ENCODE results near the gene CDH4.

CDH4 gene

GRCh38 chr20:61284752-61285151 is 32.7 kb downstream of the CDH4 start:
- DNase-seq (ENCODE audit: low read depth): no peak

- no peak for DNase-seq (ENCODE audit: low read depth)
These were observed 33.1 kb downstream of the CDH4 start for GRCh38 chr20:61285152-61285645.

- DNase-seq (ENCODE audit: low read depth): no peak
These were observed 33.6 kb downstream of the CDH4 start for GRCh38 chr20:61285691-61286090.

GRCh38 chr20:61287583-61288275 is 35.7 kb downstream of the CDH4 start:
- DNase-seq (ENCODE audit: low read depth): no peak

GRCh38 chr20:61288331-61288784 is 36.3 kb downstream of the CDH4 start:
- DNase-seq (ENCODE audit: low read depth): no peak

- no peak for DNase-seq (ENCODE audit: low read depth)
These were observed 37.1 kb downstream of the CDH4 start for GRCh38 chr20:61289166-61289565.

- no peak for DNase-seq (ENCODE audit: low read depth)
These were observed 38.7 kb downstream of the CDH4 start for GRCh38 chr20:61290721-61291120.

- no peak for DNase-seq (ENCODE audit: low read depth)
These were observed 39.2 kb downstream of the CDH4 start for GRCh38 chr20:61291166-61291829.

- DNase-seq (ENCODE audit: low read depth): no peak
These were observed 40.3 kb downstream of the CDH4 start for GRCh38 chr20:61292391-61292790.

GRCh38 chr20:61292821-61293612 is 41.0 kb downstream of the CDH4 start:
- DNase-seq (ENCODE audit: low read depth): no peak

- no peak for DNase-seq (ENCODE audit: low read depth)
These were observed 41.9 kb downstream of the CDH4 start for GRCh38 chr20:61293951-61294350.

- DNase-seq (ENCODE audit: low read depth): peak; percentile 5
These were observed 43.2 kb downstream of the CDH4 start for GRCh38 chr20:61295249-61295648.

GRCh38 chr20:61295682-61296628 is 43.9 kb downstream of the CDH4 start:
- peak; percentile 39 for DNase-seq (ENCODE audit: low read depth)

- DNase-seq (ENCODE audit: low read depth): no peak
These were observed 44.6 kb downstream of the CDH4 start for GRCh38 chr20:61296629-61297019.

- DNase-seq (ENCODE audit: low read depth): no peak
These were observed 45.4 kb downstream of the CDH4 start for GRCh38 chr20:61297491-61297890.

- DNase-seq (ENCODE audit: low read depth): peak; percentile 3
These were observed 45.9 kb downstream of the CDH4 start for GRCh38 chr20:61297986-61298385.

GRCh38 chr20:61298661-61299060 is 46.6 kb downstream of the CDH4 start:
- DNase-seq (ENCODE audit: low read depth): no peak

- no peak for DNase-seq (ENCODE audit: low read depth)
These were observed 47.0 kb downstream of the CDH4 start for GRCh38 chr20:61299104-61299503.

- peak; percentile 17 for DNase-seq (ENCODE audit: low read depth)
These were observed 47.6 kb downstream of the CDH4 start for GRCh38 chr20:61299618-61300017.

GRCh38 chr20:61300293-61300692 is 48.2 kb downstream of the CDH4 start:
- DNase-seq (ENCODE audit: low read depth): no peak

GRCh38 chr20:61300709-61301108 is 48.6 kb downstream of the CDH4 start:
- DNase-seq (ENCODE audit: low read depth): no peak

All from EH (cell line).